Right lobe of liver (tissue), 4 donors: Measurements from ENCODE around the gene CCDC148.

ENCODE experiments used
- POLR2A ChIP-seq: fragments of 450-650 bp; IDR thresholded peaks from one replicate; pipeline ENCODE4 v1.6.1; 2017; ENCODE audit warnings: antibody characterized with exemption, mild to moderate bottlenecking
- TF ChIP-seq, protein P1 (sequence below), 4 donors: fragments of 200-600 bp in 3 of 4; fragments of 450-650 bp in 1 of 4; IDR thresholded peaks; one replicate each; pipeline versions ENCODE4 v1.5.1 to v1.8.0; 2016 to 2022; ENCODE audit warnings: antibody characterized with exemption in 4 of 4, mild to moderate bottlenecking in 2 of 4
- donor health status: DM: no; HTN: no; CAD: no.
- donor health status: DM: no; HTN: no; CAD: no.
- donor health status: DM: no; HTN: yes; CAD: no.

DNA sequence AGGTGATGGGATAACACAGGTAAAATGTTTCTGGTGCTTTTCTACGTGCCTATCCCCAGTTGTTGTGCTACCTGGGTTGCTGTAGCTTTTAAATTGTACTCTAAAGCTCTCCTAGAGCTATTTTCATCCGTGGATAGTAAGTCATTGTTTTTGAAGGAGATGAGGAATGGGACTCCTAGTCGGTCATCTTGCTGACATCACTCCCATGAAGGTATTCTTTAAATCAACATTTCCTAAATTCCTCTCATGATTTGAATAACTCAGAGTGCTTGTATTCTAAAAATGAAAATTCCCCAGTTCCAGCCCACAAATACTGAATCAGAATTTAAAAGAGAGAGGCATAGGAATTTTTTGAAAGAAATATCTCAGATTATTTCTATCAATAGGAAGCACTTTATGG is 44.3 kb downstream of the CCDC148 start:
- TF ChIP-seq, protein P1, sequence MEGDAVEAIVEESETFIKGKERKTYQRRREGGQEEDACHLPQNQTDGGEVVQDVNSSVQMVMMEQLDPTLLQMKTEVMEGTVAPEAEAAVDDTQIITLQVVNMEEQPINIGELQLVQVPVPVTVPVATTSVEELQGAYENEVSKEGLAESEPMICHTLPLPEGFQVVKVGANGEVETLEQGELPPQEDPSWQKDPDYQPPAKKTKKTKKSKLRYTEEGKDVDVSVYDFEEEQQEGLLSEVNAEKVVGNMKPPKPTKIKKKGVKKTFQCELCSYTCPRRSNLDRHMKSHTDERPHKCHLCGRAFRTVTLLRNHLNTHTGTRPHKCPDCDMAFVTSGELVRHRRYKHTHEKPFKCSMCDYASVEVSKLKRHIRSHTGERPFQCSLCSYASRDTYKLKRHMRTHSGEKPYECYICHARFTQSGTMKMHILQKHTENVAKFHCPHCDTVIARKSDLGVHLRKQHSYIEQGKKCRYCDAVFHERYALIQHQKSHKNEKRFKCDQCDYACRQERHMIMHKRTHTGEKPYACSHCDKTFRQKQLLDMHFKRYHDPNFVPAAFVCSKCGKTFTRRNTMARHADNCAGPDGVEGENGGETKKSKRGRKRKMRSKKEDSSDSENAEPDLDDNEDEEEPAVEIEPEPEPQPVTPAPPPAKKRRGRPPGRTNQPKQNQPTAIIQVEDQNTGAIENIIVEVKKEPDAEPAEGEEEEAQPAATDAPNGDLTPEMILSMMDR (IDR thresholded peaks at IDR 0.05) = no peak
- TF ChIP-seq POLR2A = no peak
